Tongue (tissue), 2 donors: ENCODE measurements around the gene GALNT7. TPM values are rescaled to one million over a fixed set of nuclear protein-coding genes. Genes with fewer than 3 reads are reported as not detected.

Experiments
- DNase-seq: peaks from one replicate; pipeline ENCODE4 v3.0.0-alpha.2; 2015
- total RNA-seq: library from RNA; depleted of rRNA; stranded (reverse); fragments of >200 nt; gene quantifications from one replicate; pipeline ENCODE4 v1.2.3, GENCODE V29; 2014

Gene GALNT7
- total RNA-seq, 1 donor from 2014 or later: 29.3 TPM

DNA sequence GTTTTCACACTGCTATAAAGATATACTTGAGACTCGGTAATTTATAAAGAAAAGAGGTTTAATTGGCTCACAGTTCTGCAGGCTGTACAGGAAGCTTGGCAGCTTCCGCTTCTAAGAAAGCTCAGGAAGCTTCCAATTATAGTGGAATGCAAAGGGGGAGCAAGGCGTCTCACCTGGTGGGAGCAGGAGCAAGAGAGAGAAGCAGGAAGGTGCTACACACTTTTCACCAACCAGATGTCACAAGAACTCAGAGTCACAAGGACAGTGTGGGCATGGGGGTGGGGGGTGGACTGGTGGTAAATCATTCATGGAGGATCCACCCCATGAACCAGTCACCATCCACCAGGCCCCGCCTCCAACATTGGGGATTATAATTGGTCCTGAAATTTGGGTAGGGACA, 142.8 kb downstream of the GALNT7 start:
- no peak for DNase-seq

DNA sequence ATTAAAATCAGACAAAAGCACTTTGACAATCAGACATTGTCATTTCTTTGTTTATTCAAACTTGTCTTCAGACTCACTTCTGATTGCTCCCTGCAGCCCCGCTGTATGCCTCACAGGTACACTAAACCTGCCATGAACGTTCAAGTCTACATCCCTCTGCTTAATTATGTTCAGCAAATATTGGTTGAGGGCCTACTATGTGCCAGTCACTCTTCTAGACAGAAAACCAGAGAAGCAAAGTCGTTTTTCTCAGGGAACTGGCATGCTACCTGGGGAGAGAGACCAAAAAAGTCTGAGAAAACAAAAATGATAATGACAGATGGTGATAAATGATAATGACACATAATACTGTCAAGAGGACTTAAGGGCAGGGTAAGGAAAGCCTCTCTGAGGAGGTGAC, 146.1 kb downstream of the GALNT7 start:
- no peak for DNase-seq

DNA sequence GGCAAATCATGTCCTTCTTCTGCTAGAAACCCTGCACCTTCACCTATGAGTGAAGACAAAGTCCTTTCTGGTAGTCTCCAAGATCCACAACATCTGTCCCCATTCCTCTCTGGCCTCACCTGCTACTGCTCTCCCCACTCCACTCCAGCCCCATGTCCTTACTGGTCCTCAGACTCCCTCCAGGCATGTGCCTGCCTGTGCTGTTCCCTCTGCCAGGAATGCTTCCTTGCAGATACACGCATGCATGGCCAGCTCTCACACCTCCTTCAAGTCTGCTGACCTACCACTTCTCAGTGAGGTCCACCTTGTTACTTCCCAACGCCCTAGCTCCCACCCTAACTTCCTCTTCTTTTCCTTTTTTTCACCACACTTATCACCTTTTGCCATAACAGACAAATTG, 147.4 kb downstream of the GALNT7 start:
- no peak for DNase-seq

DNA sequence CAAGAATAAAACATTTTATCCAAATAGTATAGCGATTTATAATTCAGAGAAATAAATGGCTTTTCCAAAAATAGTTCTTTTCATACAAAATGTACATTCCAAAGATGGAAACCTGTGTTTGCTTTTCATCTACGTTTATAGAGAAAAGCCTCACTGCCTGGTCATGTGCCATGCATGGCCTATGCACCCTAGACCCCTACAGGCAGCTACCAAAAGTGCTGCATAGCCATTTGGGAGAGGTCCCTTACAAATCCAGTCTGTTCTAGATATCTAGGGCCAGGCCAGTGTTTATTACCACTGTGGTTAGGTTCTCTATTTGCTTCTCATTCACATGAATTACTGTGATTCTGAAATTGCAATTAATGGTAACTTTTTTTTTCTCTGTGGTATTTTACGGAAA, 148.4 kb downstream of the GALNT7 start:
- DNase-seq: no peak

DNA sequence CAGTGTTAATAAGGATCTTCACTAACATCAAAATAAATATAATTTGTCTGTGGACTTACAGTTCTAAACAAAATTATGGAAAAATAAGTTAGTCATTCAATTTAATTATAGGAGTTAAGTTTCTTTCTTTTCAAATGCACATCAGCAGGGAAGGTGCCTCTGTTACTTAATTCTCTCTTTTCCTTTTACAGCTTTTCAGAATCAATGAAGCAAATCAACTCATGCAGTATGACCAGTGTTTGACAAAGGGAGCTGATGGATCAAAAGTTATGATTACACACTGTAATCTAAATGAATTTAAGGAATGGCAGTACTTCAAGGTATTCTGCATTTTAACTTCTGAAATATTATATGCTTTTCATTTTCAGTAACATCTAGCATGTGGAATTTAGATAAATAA, 149.6 kb downstream of the GALNT7 start:
- no peak for DNase-seq

DNA sequence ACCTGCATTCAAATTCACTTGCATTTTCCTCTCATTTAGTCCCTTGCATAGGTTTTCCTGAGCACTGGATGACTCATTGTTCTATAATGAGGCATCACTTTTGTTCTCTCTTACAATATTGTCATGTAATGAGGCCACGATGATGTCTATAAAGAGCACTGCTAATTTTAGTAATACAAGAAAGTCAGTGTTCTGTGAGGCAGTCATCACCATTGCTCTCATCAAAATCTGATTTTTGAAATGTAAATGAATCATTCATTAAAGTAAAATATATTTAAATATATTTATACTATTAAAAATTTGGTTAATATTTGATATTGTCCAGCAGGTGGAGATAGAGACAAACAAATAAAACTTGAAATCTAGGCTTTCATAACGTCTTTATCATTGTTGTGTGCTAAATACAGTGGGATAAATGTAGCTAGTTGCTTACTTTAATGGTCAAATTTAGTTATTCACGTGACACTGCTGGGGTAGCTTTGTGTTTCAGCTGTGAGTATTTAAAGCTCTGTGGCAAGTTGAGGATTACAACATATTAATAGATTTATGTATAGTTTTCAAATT, 150.1 kb downstream of the GALNT7 start:
- peak; percentile 56 for DNase-seq

DNA sequence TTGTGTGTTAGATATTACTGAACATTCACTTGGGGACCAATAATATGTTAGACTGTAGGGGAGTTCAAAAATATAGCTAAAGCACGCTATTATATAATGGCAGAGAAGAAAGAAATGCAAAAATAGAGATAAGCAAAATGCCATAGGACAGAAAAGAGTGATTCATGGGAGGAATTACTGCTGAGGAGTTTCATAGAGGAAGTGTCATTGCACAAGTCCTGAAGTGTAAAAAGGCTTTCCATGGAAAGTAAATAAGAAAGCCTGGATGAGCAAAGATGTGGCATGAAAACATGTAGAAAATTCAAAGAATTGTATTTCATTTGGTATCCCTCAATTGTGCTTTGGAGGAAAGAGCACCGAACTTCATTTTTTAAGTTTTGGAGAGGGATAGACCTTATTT, 151.1 kb downstream of the GALNT7 start:
- DNase-seq: no peak

DNA sequence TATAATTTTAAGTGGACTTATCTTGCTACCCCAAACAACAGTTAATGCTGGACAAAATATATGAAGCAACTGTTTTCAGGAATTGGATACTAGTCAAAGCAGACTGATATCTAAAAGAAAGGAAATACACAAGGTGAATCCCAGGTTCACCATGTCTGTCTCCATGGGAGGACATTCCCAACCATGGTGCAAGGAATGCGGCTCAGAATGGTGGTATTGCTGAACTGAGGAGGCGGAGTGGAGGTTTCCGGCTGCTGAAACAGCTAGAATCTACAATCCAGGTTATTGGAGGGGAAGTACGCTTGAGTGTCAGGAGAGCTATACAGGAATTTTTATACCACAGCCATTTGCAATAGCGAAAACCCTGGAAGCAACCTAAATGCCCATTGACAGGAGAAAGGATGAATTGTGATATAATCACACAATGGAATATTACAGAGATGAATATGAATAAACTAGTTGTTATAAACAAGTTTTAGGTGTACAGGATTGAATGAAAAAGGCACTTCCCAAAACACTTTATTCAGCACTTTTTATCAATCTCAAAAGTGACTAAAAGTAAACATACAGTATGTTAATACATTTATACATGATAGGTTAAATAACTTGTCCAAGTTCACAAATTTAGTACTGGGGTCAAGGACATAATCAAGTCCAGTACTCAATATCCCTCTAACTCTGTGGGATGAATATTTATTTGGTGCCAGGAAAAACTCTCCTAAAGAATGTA, 156.6 kb downstream of the GALNT7 start:
- DNase-seq: no peak

DNA sequence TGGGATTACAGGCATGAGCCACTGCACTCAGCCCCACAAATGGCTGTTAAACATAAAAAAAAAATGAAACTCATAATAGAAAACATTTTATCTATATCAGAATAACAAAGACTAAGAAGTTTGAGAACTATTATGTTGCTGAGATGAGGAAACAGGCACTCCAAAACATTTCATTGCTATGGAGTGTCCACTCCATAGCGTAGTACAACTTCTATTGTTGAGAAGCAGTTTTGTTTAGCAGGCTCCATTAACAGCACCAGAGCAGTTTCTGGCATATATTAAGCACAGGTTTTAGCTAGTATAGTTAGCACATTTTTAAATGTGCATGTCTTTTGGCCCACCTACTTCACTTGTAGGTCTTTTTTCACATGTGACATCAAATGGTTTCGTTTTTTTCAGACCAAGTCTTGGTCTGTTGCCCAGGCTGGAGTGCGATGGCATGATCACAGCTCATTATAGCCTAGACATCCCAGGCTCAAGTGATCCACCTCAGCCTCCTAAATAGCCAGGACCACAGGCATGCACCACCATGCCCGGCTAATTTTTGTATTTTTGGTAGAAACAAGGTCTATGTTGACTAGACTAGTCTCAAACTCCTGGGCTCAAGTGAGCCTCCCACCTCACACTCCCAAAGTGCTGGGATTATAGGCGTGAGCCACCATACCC, 159.8 kb downstream of the GALNT7 start:
- no peak for DNase-seq

DNA sequence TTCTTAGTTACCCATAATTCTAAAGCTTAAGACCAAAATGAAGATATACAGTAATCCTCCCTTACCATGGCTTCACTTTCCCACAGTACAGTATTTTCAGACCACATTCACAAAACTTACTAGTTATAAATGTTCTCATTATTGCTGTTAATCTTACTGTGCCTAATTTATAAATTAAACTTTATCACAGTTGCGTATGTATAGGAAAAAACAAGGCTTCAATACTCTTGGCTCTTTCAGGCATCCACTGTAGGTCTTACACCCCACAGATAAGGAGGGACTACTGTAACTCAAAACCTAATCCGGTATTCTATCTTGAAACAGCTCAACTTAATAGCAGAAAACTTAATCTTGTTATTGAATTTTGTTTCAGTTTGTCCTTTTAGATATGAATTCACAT, 162.0 kb downstream of the GALNT7 start:
- no peak for DNase-seq

DNA sequence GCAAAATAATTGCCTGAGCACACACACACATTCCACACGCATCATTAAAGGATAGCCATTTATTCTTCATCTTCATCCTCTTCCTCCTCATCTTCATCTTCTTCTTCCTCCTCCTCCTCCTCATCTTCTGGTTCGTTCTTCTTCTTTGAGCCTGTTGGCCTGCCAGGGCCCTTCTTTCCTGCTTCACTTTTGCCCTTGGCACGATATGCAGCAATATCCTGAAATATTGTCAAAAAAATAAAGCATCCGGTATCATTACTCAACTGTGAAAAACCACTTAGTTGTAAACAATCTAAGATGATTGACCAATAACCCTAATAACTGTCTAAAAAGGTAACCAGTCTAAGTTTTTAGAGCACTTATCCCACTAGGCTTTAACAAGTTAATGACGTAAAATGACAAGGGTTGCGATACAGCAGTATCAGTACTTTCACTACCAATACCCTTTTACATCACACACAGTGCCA, 163.4 kb downstream of the GALNT7 start:
- no peak for DNase-seq

DNA sequence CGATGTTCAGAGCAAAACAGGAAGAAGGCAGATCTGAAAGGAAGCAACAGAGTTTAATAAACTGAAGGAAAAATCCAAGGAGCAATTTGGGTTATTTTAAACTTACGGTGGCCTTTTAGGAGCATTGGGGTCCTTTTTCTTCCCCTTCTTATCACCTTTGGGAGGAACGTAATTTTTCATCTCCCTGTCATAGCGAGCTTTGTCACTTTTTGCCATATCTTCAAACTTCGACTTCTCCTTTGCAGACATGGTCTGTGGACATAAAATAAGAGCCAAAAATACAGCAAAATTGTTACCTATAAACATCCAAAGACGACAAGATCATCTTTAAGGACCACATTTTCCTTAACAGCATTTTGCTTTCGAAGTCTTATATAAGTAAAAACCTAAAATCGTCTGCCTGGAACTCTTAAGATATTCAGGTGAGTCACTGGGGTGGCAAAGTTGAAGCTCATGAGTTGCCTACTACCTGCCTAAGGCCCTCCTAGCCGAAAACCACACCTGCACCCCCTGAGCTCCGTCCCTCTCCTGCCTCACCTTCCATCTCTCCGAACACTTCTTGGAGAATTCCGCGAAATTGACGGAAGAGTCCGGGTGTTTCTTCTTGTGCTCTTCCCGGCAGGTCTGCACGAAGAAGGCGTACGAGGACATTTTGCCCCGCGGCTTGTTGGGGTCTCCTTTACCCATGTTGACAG, 164.5 kb downstream of the GALNT7 start:
- DNase-seq: no peak

DNA sequence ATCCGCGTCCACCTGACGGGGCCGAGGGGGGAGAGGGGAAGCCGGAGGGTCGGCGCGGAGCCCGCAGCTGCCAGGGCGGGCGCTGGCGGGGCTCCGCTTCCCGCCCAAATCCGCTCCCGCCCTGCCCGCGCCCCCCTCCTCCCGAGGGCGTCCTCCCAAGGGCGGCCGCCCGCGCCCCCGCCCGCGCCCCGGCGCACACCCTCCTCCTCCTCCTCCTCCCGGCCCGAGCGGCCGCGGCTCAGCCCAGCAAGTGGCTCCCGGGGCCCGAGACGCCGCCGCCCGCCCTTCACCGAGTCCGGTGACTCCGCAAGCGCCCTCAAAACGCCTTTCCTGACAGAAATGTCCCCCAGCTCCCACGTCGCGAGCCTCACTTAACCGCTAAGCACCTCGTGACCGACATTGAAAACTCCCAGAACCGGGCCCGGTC, 165.1 kb downstream of the GALNT7 start:
- peak; percentile 78 for DNase-seq

DNA sequence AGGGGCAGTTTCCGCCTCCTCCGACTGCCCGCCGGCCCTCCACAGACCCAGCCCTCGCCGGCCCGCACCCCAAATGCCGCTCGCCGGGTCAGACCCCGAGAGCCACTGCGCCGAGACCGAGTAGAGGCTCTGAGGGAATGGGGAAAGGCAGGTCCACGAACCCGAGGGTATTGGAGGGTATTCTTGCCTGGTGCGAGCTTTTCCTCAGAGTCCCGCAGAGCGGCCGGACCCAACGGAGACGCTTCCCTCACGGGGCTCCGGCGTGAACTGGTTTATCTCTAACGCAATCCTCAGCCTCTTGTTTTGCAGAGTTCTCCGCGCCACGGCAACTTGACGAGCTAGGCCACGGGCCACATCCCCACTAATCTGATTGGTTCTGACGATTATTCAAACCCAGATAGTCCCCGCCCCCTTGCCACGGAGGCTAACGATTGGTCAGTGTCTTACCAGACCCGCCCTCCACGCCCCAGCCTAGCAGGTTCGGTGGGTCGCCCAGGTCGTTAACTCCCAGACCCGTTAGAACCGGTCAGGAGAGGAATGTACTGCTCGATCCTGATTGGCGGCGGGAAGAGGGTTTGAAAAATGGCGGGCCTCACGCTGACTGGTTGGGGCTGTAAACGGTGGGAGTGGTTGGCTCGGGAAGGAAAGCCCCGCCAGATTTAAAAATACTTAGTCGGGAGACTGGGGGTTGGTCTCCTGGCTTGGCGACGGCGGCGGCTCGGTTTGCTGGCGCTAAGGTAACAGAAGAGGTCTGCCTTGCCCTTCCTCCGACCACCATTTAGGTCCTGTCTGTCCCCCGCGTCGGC, 165.7 kb downstream of the GALNT7 start, which contains the start of gene HMGB2:
HMGB2 (minus strand) TSS at position 274 of the 806 bp plus-strand sequence. CDS start 709 bp downstream, outside the sequence.
- peak; percentile 100 for DNase-seq

DNA sequence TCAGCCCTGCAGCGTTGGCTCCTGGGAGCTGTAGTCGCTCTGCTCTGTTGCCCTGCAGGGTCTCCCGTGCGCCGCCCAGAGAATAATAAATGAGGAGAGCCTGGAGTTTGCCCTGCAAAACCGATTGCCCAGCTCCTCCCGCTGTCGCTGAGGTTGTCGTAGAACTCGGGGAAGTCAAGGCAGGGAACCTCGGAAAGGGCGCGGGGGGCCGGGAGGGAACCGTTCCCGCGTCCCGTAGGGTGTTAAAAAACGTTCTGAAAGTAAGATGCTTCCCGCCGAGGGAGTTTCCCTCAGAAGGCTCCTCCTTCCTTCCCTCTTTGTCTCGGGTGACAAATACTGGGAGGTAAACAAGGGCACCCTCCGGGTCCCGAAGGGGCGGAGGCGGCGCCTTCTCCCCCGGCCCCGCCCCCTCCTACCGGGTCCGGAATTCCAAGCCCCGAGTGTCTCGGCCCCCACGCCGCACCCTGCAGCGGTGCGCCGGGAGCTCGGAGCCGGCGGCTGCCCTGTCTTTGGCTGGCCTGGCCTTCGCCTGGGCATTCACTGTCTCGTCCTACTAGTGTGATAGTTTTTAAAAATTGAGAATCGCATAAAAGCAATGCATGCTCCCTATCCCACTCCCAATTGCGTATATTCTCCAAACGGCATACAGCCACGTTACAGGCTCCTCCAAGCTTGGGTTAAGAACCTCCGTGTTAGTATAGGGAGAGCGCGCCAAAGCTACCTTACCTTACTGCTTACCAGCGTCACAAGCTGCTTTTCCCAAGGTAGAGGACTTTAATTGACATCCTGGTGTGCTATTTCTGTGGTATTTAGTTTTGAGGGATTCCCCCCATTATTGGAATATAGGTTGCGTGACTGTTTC, 166.5 kb downstream of the GALNT7 start:
- DNase-seq: peak; percentile 92

DNA sequence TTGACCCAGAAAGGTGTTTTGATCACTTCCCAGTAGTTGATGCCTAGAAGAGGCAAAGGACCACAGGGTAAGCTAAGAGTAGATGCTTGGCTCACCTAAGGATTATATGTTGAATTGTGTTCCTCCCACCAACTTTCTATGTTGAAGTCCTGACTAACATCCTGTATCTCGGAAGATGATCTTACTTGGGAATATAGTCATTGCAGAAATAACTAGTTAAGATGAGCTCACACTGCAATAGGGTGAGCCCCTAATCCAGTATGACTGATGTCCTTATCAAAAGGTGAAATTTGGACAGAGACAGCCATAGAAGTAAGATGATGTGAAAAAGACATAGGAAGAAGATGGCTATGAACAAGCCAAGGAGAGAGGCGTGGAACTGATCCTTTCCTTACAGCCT, 168.9 kb downstream of the GALNT7 start:
- DNase-seq: no peak

DNA sequence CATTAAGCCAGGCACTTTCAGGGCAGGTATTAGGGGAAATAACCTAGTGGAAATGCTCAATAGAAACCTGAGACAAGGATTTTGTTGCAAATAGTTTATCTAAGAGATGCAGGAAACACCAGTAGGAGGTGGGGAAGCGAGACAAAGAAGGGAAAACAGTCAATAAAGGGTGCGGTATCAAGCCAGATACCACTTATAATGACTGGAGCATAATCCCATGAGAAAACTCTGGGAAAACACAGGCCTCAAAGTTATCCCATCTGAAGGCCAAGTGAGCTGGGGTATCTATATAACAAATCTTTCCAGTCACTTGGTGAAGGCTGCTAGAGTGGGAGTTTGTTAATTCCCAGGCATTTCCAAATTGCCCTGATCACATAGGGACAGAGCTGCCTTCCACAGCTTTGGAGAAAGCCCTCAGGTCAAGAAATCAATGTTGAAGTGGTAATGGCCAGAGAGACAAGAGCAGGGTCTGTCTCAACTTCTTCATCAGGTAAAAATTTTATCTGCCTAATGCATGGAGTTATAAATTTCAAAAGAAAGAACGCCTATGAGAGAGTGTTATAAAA, 175.3 kb downstream of the GALNT7 start:
- no peak for DNase-seq

DNA sequence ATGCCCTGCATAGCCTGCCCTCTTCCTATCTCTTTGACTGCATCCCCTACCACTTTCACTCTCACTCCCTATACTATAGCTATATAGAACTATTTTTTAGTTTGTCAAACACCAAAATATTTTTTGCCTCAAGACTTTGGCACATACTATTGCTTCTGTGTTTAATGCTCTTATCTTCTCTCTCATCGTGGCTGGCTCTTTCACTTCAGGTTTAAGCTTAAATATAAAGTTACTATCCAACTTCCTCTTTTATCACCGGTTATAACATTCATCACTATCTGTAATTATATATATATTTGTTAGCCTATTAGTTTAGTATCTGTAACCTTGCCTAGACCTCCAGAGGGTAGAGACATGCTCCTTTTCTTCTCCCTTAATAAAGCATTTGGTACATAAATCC, 177.0 kb downstream of the GALNT7 start:
- DNase-seq: no peak

DNA sequence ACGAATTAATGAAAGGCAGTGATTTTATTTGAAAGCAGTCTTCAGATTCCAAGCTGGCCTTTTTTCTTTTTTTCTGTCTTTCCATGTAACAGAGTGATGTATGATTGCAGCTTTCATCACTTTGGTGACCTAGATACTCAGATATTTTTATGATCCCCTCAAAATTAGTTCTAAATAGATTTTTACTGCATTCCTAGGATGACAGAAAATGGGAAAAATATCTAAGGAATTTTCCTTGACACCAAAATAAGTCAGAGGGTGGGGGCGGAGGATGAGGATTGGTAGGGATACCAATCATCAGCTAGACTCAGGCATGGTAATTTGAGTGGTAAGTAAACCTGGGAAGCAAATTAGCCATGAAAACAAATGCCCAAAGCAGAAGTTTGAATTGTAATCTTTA, 177.5 kb downstream of the GALNT7 start:
- no peak for DNase-seq

DNA sequence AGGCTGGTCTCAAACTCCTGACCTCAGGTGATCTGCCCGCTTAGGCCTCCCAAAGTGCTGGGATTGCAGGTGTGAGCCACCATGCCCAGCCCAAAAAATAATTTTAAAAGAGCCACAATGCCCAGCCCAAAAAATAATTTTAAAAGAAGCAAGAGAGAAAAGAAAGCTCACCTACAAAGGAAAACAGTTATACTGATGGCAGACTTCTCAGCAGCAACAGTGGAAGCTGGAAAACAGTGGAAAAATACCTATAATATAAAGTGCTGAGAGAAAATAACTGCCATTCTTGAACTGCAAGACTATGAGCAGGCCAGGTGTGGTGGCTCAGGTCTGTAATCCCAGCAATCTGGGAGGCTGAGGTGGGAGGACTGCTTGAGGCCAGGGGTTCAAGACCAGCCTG, 178.9 kb downstream of the GALNT7 start:
- no peak for DNase-seq

DNA sequence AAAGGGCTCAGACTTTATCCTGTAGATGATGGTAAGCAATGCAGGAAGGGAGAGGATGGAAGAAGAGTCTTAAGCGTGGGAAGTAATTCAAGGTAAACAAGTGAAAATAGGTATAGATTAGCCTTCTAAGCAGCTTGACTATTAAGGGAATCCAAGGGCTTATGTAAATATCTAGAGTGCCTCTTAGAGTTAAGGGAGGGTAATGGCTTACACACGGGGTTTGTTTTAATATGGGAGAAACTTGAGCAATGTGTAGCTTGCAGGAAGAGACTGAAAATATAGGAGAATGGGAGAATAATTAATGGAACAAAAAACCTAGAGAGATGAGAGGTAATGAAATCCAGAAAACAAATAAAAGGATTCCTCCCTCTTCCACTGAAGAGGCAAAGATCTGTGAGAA, 189.3 kb downstream of the GALNT7 start:
- DNase-seq: no peak
